ENCODE results near the gene APBA1. TPM values are rescaled to one million over a fixed set of nuclear protein-coding genes. Genes with fewer than 3 reads are reported as not detected.
"Not testable (repeated sequence)": the region's sequence is repeated elsewhere in the genome, so short reads cannot be mapped to it uniquely, and the experiment has no call there.

Gene APBA1
- polyA plus RNA-seq, 6 donors from 2014 or later: not detected

GRCh38 chr9:69440254-69440955 lies 231.8 kb downstream of the APBA1 start:
- not testable (repeated sequence) for DNase-seq; H3K27me3 Mint-ChIP-seq; H3K9me3 Mint-ChIP-seq; ATAC-seq (ENCODE audit: low read depth in 2 of 2); H3K4me1 Mint-ChIP-seq; H3K36me3 Mint-ChIP-seq; H3K4me3 Mint-ChIP-seq
- H3K27ac Mint-ChIP-seq: peak overlapping the region in 1 of 6 donors; percentile 63

- not testable (repeated sequence) for H3K9me3 Mint-ChIP-seq; H3K4me1 Mint-ChIP-seq; H3K36me3 Mint-ChIP-seq; H3K4me3 Mint-ChIP-seq; H3K27ac Mint-ChIP-seq; H3K27me3 Mint-ChIP-seq; ATAC-seq (ENCODE audit: low read depth in 2 of 2); DNase-seq
These were observed 232.5 kb downstream of the APBA1 start for GRCh38 chr9:69439654-69440053.

GRCh38 chr9:69433968-69434367 lies 238.2 kb downstream of the APBA1 start:
- H3K4me1 Mint-ChIP-seq: no peaks in the 10 kb centered on the region
- no peaks in the 10 kb centered on the region for H3K36me3 Mint-ChIP-seq
- H3K27me3 Mint-ChIP-seq: no peaks in the 10 kb centered on the region
- no peak overlapping the region for H3K27ac Mint-ChIP-seq
- ATAC-seq (ENCODE audit: low read depth in 2 of 2) (no peak), DNase-seq (no peak)
- H3K4me3 Mint-ChIP-seq: no peak overlapping the region
- H3K9me3 Mint-ChIP-seq: peaks cover 0 to 3% (median 0%) of the 10 kb centered on the region in 7 donors

GRCh38 chr9:69433392-69433791 lies 238.8 kb downstream of the APBA1 start:
- H3K27me3 Mint-ChIP-seq: no peaks in the 10 kb centered on the region
- DNase-seq (no peak), ATAC-seq (ENCODE audit: low read depth in 2 of 2) (no peak)
- H3K27ac Mint-ChIP-seq: no peak overlapping the region
- no peaks in the 10 kb centered on the region for H3K4me1 Mint-ChIP-seq
- H3K9me3 Mint-ChIP-seq: peaks cover 0 to 3% (median 0%) of the 10 kb centered on the region in 7 donors
- no peaks in the 10 kb centered on the region for H3K36me3 Mint-ChIP-seq
- no peak overlapping the region for H3K4me3 Mint-ChIP-seq

- DNase-seq: no peak
- Mint-ChIP-seq H3K27ac (no peak overlapping the region), H3K36me3 (no peaks in the 10 kb centered on the region), H3K27me3 (no peaks in the 10 kb centered on the region), H3K9me3 (peaks cover 0 to 3% (median 0%) of the 10 kb centered on the region in 7 donors), H3K4me3 (no peak overlapping the region), H3K4me1 (no peaks in the 10 kb centered on the region)
- ATAC-seq (ENCODE audit: low read depth in 2 of 2): no peak
These were observed 239.5 kb downstream of the APBA1 start for GRCh38 chr9:69432623-69433022.

GRCh38 chr9:69431777-69432176 lies 240.4 kb downstream of the APBA1 start:
- DNase-seq: no peak
- H3K27me3 Mint-ChIP-seq: no peaks in the 10 kb centered on the region
- peaks cover 0 to 3% (median 0%) of the 10 kb centered on the region in 7 donors for H3K9me3 Mint-ChIP-seq
- H3K4me1 Mint-ChIP-seq: no peaks in the 10 kb centered on the region
- ATAC-seq (ENCODE audit: low read depth in 2 of 2): no peak
- no peak overlapping the region for H3K4me3 Mint-ChIP-seq
- no peaks in the 10 kb centered on the region for H3K36me3 Mint-ChIP-seq
- no peak overlapping the region for H3K27ac Mint-ChIP-seq

- H3K27ac Mint-ChIP-seq: no peak overlapping the region
- no peak overlapping the region for H3K4me3 Mint-ChIP-seq
- H3K9me3 Mint-ChIP-seq: peaks cover 0 to 3% (median 0%) of the 10 kb centered on the region in 7 donors
- no peak for ATAC-seq (ENCODE audit: low read depth in 2 of 2)
- DNase-seq: no peak
- H3K4me1 Mint-ChIP-seq: no peaks in the 10 kb centered on the region
- no peaks in the 10 kb centered on the region for H3K27me3 Mint-ChIP-seq
- no peaks in the 10 kb centered on the region for H3K36me3 Mint-ChIP-seq
These were observed 241.0 kb downstream of the APBA1 start for GRCh38 chr9:69431203-69431602.

- Mint-ChIP-seq H3K4me1 (no peaks in the 10 kb centered on the region), H3K27ac (no peak overlapping the region), H3K36me3 (no peaks in the 10 kb centered on the region), H3K27me3 (no peaks in the 10 kb centered on the region), H3K9me3 (no peaks in the 10 kb centered on the region), H3K4me3 (no peak overlapping the region)
- ATAC-seq (ENCODE audit: low read depth in 2 of 2) (no peak), DNase-seq (no peak)
These were observed 242.0 kb downstream of the APBA1 start for GRCh38 chr9:69430206-69430605.

- H3K27ac Mint-ChIP-seq: no peak overlapping the region
- DNase-seq (no peak), ATAC-seq (ENCODE audit: low read depth in 2 of 2) (no peak)
- peaks cover 0 to 2% (median 0%) of the 10 kb centered on the region in 3 donors for H3K27me3 Mint-ChIP-seq
- no peaks in the 10 kb centered on the region for H3K4me1 Mint-ChIP-seq
- H3K9me3 Mint-ChIP-seq: no peaks in the 10 kb centered on the region
- no peaks in the 10 kb centered on the region for H3K36me3 Mint-ChIP-seq
- no peak overlapping the region for H3K4me3 Mint-ChIP-seq
These were observed 242.9 kb downstream of the APBA1 start for GRCh38 chr9:69429281-69429680.

- H3K9me3 Mint-ChIP-seq: no peaks in the 10 kb centered on the region
- peak overlapping the region in 1 of 8 donors; percentile 4 for H3K4me3 Mint-ChIP-seq
- H3K27ac Mint-ChIP-seq: peak overlapping the region in 1 of 6 donors; percentile 81
- no peak for DNase-seq
- ATAC-seq (ENCODE audit: low read depth in 2 of 2): no peak
- H3K27me3 Mint-ChIP-seq: peaks cover 0 to 4% (median 0%) of the 10 kb centered on the region in 3 donors
- no peaks in the 10 kb centered on the region for H3K36me3 Mint-ChIP-seq
- no peaks in the 10 kb centered on the region for H3K4me1 Mint-ChIP-seq
These were observed 244.0 kb downstream of the APBA1 start for GRCh38 chr9:69428017-69428785.

- Mint-ChIP-seq H3K36me3 (no peaks in the 10 kb centered on the region), H3K9me3 (no peaks in the 10 kb centered on the region), H3K4me3 (no peak overlapping the region), H3K27ac (no peak overlapping the region), H3K4me1 (no peaks in the 10 kb centered on the region), H3K27me3 (peaks cover 0 to 7% (median 0%) of the 10 kb centered on the region in 3 donors)
- DNase-seq: no peak
- no peak for ATAC-seq (ENCODE audit: low read depth in 2 of 2)
These were observed 244.9 kb downstream of the APBA1 start for GRCh38 chr9:69427286-69427685.

- Mint-ChIP-seq H3K27me3 (peaks cover 0 to 15% (median 4%) of the 10 kb centered on the region in 3 donors), H3K4me3 (no peak overlapping the region), H3K9me3 (no peaks in the 10 kb centered on the region), H3K4me1 (no peaks in the 10 kb centered on the region), H3K36me3 (no peaks in the 10 kb centered on the region), H3K27ac (peak overlapping the region in 1 of 6 donors; percentile 72)
- ATAC-seq (ENCODE audit: low read depth in 2 of 2) (no peak), DNase-seq (no peak)
These were observed 246.9 kb downstream of the APBA1 start for GRCh38 chr9:69425136-69425801.

- H3K36me3 Mint-ChIP-seq: no peaks in the 10 kb centered on the region
- no peak for ATAC-seq (ENCODE audit: low read depth in 2 of 2)
- H3K27ac Mint-ChIP-seq: peak overlapping the region in 1 of 6 donors; percentile 30
- no peaks in the 10 kb centered on the region for H3K4me1 Mint-ChIP-seq
- H3K27me3 Mint-ChIP-seq: peaks cover 0 to 17% (median 15%) of the 10 kb centered on the region in 3 donors
- no peak overlapping the region for H3K4me3 Mint-ChIP-seq
- DNase-seq: peak; percentile 29
- no peaks in the 10 kb centered on the region for H3K9me3 Mint-ChIP-seq
These were observed 250.0 kb downstream of the APBA1 start for GRCh38 chr9:69421908-69422801.
